ENCODE results near the gene GASK1B. TPM values are rescaled to one million over a fixed set of nuclear protein-coding genes. Genes with fewer than 3 reads are reported as not detected.
A peak's percentile ranks its signal among the peaks of the same experiment; 100 is the strongest.

The GASK1B gene
- total and polyA plus RNA-seq, 7 donors = 6.7 to 59.5 (median 34.4) TPM

- H3K36me3 ChIP-seq = peaks cover 0 to 13% (median 0%) of the 10 kb centered on the region in 4 donors
- H3K9me3 ChIP-seq = no peaks in the 10 kb centered on the region
- DNase-seq = no peak
- WGBS, 2 donors = 76 to 89% methylated on average over 3 of the region's 3 CpGs
- intact Hi-C loops (cut with DNase I) = no loop called here
- H3K27ac ChIP-seq = no peak overlapping the region
- H3K4me1 ChIP-seq = peaks cover 0 to 5% (median 0%) of the 10 kb centered on the region in 4 donors
- no peaks in the 10 kb centered on the region for H3K27me3 ChIP-seq
- no peak for TF ChIP-seq CTCF (IDR thresholded peaks at IDR 0.05)
- no peak overlapping the region for H3K4me3 ChIP-seq
Measured at GRCh38 chr4:158147151-158147550, 25.7 kb downstream of the GASK1B start.

DNA sequence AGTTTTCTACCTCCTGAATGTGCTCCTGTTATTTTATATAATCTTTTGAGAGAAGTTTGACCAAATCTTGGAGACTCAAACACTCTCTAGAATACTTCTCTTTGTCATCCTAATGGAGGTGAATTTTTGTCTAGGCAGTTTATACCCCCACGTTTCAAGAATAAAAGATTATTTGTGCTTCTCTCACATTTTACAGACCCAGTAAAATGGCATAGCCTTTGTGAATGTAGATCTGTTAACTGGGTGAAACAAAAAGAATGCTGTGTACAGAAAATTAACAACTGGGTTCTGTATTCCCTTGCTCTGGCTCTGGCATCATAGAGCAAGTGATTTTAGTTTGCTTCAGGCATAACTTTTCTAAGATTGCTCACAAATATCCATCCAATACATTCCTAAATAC is 26.1 kb downstream of the GASK1B start:
- H3K9me3 ChIP-seq = no peaks in the 10 kb centered on the region
- H3K27me3 ChIP-seq = no peaks in the 10 kb centered on the region
- no peak for DNase-seq
- 62 to 76% methylated on average over 1 of the region's 1 CpG for WGBS, 2 donors
- no peak overlapping the region for H3K27ac ChIP-seq
- no peak overlapping the region for H3K4me3 ChIP-seq
- no peak for TF ChIP-seq POLR2A (IDR thresholded peaks at IDR 0.05)
- TF ChIP-seq POLR2AphosphoS5 (IDR thresholded peaks at IDR 0.05) = no peak
- no peak for TF ChIP-seq EP300 (IDR thresholded peaks at IDR 0.05)
- TF ChIP-seq CTCF (IDR thresholded peaks at IDR 0.05) = no peak
- H3K36me3 ChIP-seq = peaks cover 0 to 10% (median 0%) of the 10 kb centered on the region in 4 donors
- intact Hi-C loops (cut with DNase I) = no loop called here
- peaks cover 0 to 5% (median 0%) of the 10 kb centered on the region in 4 donors for H3K4me1 ChIP-seq

DNA sequence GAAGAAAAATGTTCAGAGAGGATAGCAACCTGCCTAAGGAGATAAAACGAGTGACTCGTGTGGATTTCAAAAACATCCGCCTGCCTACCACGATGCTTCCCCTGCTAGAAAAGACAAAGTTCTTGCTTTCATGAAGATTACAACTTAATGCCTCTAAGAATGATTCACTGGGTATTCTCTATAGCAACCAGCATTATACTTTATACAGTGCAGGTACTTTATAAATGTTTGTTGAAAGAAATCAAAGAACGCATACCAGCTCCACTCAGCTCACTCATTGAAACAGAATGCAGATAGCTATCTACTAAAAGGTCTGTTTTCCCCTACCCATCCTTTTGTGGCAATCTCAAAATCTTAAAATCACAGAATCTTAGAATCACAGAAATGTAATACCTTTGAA is 33.7 kb downstream of the GASK1B start:
- 82 to 94% methylated on average over 5 of the region's 5 CpGs for WGBS, 2 donors
- intact Hi-C loops (cut with DNase I) = loop anchor here (2.0 kb wide), 1 partner anchor 14 kb away; no protein-coding TSS in a partner anchor
- Histone ChIP-seq H3K4me1 (peaks cover 0 to 29% (median 11%) of the 10 kb centered on the region in 4 donors), H3K9me3 (no peaks in the 10 kb centered on the region), H3K27ac (peak overlapping the region in 3 of 4 donors; percentile 3 to 54 (median 17)), H3K27me3 (no peaks in the 10 kb centered on the region), H3K4me3 (peak overlapping the region in 2 of 4 donors; percentile 19 to 25), H3K36me3 (no peaks in the 10 kb centered on the region)
- TF ChIP-seq CTCF (IDR thresholded peaks at IDR 0.05) (no peak), POLR2AphosphoS5 (IDR thresholded peaks at IDR 0.05) (no peak), POLR2A (IDR thresholded peaks at IDR 0.05) (no peak), EP300 (IDR thresholded peaks at IDR 0.05) (no peak)
- DNase-seq = no peak

DNA sequence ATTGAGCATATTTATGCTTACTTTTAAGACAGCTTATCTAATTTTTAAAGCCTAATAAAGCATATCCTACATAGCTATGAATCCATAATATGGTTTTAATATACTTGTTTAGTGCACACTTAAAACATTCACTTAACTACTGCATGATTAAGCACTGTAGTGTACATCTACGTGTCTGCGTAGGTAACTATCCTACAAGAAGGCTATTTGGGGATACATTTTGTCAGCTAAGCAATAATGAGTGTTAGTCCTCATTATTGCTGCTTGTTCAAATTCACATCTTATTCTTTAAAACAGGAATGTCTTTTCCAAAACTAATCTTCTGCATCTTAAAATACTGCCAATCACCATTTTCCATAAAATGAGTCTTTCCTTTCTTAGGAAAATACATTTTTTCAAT is 38.6 kb downstream of the GASK1B start:
- Histone ChIP-seq H3K27me3 (no peaks in the 10 kb centered on the region), H3K4me1 (peaks cover 0 to 28% (median 12%) of the 10 kb centered on the region in 4 donors), H3K27ac (no peak overlapping the region), H3K4me3 (no peak overlapping the region), H3K9me3 (no peaks in the 10 kb centered on the region), H3K36me3 (peaks cover 0 to 8% (median 2%) of the 10 kb centered on the region in 4 donors)
- WGBS, 2 donors = 49% methylated on average over 2 of the region's 2 CpGs
- intact Hi-C loops (cut with DNase I) = no loop called here
- no peak for TF ChIP-seq EP300 (IDR thresholded peaks at IDR 0.05)
- no peak for TF ChIP-seq POLR2AphosphoS5 (IDR thresholded peaks at IDR 0.05)
- TF ChIP-seq POLR2A (IDR thresholded peaks at IDR 0.05) = no peak
- TF ChIP-seq CTCF (IDR thresholded peaks at IDR 0.05) = no peak
- DNase-seq = no peak

- Histone ChIP-seq H3K36me3 (peaks cover 0 to 8% (median 2%) of the 10 kb centered on the region in 4 donors), H3K27me3 (no peaks in the 10 kb centered on the region), H3K9me3 (no peaks in the 10 kb centered on the region), H3K27ac (no peak overlapping the region), H3K4me1 (peaks cover 0 to 22% (median 9%) of the 10 kb centered on the region in 4 donors), H3K4me3 (no peak overlapping the region)
- intact Hi-C loops (cut with DNase I) = no loop called here
- TF ChIP-seq CTCF (IDR thresholded peaks at IDR 0.05) (no peak), POLR2AphosphoS5 (IDR thresholded peaks at IDR 0.05) (no peak), EP300 (IDR thresholded peaks at IDR 0.05) (no peak), POLR2A (IDR thresholded peaks at IDR 0.05) (no peak)
- DNase-seq = no peak
- WGBS, 2 donors = 60 to 74% methylated on average over 4 of the region's 4 CpGs
Measured at GRCh38 chr4:158133551-158133950, 39.3 kb downstream of the GASK1B start.
